Stimulated activated CD8-positive, alpha-beta memory T cell treated with anti-CD3 and anti-CD28 coated beads, Interleukin-4, amount 100 ng/mL, for 1 hour (primary cell): ENCODE measurements around the gene KMT5C.

Source experiments
- DNase-seq, 2 donors: peaks; one replicate each; pipeline ENCODE4 v3.0.0-alpha.2; 2020; ENCODE audit warnings: low read depth in 2 of 2, low spot score in 1 of 2

KMT5C gene

DNA sequence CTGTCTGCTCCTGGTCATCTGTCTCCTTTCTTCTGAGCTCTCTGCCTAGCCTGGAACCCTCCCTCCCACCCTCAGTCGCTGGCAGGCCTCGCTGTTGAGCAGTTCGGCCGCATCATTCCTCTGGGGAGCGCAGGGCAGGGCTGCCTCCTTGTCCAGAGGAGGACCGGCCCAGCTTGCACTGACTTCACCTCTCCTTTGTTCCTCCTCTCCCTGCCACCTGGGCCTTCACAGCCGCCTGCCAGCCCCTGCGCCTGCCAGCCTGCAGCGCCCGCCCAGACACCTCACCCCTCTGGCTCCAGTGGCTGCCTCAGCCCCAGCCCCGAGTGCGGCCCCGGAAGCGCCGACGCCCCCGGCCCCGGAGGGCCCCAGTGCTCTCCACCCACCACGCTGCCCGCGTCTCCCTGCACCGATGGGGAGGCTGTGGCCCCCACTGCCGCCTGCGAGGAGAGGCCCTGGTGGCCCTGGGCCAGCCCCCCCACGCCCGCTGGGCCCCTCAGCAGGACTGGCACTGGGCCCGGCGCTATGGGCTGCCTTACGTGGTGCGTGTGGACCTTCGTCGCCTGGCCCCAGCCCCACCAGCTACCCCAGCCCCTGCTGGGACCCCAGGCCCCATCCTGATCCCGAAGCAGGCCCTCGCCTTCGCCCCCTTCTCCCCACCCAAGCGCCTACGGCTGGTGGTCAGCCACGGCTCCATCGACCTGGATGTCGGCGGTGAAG is 7.2 kb downstream of the KMT5C start:
- DNase-seq: no peak

DNA sequence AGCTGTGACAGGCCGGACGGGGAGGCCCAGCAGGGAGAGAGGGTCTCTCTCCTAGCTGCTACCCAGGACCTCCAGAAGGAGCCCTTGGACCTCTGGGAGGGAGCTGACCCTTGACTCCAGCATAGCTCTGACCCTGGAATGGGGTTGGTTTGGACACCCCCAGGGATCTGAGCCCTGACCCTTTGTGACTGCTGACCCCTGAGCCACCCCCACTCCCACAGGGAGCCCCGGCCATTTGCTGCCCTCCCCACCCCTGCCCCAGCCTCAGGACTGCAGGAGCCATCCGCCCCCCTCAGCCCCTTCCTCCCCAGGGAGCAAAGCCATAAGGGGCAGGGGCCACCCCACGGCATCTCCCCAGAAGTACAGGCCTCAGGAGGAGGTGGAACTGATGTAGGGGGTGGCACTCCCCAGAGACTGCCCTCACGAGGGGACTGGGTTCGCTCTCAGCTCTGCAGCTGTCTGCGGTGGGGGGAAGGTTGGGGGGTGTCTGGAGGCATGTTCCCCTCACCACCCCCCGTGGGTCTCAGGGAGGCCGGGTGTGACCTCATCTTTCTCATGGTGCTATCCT is 7.8 kb downstream of the KMT5C start:
- no peak for DNase-seq

DNA sequence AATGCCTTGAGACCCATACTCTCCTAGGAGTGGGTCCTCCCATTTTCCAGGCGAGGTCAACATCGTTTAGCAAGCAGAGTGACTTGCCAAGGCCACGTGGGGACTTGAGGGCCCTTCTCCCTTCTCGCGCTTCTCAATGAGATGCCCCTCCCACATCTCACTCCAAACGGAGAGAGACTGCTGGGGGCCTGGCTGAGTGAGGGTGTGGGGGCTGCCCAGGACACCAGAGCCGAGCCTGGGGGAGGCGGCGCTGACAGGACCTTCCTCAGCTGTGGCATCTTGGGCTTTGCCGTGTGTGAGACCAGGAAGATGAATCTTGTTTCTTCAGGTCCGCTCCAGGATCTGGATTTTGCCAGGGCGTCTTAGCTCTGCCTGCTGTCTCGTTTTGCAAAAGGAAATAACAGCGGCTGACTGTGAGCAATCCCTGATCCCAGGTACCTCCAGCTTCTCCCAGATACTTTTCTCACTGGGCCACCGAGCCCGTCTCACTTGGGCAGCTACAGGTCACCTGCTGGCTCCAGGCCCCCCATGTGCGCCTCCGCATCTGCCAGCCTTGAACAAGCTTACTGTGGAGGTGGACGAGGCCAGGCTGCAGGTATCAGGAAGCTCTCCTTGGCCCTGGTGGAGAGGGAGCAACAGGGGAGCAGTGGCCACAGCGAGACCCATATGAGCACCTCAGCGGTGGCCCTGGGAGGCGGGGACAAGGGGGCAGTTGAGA is 8.8 kb downstream of the KMT5C start:
- DNase-seq: no peak

DNA sequence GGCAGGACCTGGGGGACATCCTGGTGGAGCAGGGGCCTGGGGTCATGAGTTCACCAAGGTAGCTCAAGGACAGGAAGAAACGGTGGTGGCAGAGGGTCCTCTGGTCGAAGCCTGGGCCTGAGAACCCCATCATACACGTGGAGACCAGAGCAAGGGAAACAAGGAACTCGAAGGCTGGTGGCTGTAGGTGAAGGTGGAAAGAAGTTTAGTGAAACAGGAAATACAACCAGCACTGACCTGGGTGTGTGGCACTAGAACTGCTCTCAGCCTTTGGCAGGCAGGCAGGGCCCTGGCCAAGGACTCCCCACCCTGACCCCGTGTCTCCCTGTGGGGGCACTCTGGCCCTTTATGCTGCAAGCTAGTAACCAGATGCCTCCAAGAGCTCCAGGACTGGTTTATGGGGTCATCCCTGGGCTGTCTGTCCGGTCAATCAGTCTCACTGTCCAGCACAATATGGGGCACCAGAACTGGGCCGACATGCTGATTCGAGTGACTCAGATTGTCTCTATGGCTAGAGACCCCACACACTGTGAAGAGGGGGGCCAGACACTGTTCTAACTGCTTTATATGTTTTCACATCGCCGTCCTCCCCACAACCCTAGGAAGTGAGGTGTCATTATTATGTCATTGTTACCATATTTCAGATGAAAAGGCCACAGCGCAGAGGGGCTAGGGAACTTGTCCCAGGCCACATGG is 11.1 kb downstream of the KMT5C start:
- DNase-seq: no peak

DNA sequence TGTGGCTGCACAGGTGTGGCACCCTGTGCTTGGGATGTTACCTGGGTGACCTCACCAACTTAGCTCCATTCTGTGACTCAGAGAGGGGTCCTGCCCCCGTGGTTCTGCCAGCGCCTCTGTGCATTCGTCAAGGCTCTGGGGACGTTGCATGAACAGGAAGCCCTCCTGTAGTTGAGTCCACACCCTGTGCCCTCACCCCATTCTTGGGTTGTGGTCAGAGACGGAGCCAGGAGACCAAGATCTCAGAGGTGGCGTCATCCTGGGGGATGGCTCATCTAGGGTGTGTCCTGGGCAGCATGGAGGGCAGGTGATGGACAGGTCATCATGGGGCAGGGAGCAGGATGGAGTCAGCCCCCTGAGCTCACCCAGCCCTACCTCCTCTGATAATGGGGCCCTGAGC is 12.4 kb downstream of the KMT5C start:
- DNase-seq: no peak

DNA sequence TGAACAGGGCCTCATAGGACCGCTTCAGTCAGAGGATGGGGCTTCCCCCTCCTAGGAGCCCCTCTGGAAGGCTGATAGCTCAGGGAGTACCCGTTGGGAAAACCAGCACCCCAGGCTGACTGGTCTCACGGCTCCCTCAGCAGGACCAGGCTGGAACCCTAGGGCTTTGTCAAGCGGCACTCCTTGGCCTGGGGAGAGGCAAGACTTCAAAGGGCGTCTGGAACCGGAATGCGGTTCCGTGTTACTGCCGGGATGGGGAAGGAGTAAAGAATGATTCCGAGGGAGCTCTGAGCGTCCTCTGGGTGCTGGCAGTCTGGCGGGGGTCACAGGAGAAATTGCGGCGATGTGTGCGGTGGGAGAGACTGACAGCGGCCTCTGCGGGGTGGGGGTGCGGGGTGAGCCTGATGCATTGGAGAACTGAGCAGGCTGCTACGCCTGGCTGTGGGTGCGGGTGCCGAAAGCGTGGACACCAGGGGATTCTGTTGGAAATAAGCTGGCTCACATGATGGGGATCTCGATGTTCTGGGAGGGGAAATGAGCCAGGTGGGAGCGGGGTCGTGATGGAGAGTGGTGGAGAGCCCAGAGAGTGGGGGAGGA is 13.0 kb downstream of the KMT5C start:
- DNase-seq: no peak

DNA sequence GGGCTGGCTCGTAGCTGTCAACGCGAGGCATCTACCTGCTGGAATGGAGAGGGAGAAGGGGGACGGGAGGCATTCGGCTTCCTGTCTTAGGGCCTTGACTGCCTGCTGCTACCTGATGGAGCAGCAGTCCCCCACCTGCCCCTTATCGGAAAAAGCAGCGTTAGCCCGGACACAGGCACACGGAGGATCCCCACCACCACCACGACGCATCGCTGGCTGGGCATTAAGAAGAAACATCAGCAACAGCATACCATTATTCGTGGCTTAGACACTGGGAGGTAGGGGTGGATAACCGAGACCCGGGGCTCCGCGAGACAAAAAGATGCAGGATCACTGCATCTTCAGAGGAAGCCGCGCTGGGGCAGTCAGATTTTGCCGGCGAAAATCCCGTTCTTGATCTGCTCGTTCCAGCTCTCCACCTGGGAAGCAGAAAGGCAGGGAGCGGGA is 13.7 kb downstream of the KMT5C start:
- no peak for DNase-seq

DNA sequence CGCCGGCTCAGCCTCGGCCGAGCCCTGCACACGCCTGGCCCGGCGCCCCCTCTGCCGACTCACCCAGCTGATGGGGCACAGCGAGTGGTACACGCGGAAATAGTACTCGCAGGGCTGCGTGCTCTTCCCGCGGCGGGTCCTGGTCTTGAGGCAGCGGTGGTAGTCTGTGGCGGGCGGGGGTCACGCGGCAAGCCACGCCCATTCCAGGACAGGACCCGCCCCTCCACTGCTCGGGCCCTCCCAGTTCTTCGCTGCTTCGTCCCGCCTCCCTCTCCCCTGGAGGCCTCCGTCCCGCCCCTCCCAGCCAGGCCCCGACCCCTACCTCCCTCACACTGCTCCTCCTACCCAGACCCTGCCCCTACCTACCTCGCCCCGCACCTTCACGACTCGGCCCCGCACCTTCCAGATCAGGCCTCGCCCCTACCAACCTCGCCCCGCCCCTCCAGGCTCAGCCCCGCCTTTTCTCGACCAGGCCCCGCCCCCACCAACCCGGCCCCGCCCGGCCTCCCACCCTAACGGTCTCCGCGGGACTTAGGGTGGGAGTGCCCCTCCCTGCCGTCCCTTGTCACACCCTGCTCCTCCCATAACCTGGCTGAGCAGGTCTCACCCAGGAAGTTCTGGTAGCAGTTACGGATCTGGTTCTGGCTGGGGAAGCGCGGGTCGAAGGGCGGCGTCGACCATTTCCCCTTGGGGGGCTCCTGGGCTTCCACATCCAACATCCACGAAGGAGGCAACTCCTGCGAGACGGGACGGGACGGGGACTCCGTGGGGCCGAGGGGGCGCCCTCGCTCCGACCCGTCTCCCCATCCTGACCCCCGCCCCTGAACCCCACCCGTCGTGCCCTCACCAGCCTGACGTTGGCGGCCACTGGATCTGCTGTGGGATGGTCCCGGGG is 14.4 kb downstream of the KMT5C start:
- DNase-seq: no peak

DNA sequence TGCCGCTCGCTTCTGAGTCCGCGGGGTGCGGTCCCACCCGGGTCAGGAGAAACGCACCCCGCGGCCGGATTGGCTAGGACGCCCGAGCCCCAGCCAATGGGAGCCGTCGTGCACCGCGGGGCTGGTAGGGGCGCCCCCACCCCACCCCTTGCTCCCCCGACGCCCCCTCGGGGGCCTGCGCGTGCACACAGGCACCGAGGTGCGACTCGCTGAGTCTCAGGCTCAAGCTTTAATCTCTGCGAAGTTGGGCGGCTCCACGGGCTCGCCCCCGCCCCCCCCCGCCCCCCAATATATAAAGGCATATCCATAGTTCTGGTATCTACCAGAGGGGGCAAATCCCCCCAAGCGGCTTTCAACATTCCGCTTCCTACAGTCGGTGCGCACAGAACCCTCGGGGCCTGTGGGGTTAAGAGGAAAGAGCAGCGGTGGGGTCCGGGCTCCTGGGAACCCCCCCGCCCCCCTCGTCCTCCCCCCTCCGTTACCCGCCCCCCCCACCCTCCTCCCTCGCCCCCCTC is 15.1 kb downstream of the KMT5C start, which contains the start of gene COX6B2:
TSS of gene COX6B2 (minus strand) at position 22 of the 515 bp plus-strand sequence. CDS start 198 bp downstream, outside the sequence.
- no peak for DNase-seq

DNA sequence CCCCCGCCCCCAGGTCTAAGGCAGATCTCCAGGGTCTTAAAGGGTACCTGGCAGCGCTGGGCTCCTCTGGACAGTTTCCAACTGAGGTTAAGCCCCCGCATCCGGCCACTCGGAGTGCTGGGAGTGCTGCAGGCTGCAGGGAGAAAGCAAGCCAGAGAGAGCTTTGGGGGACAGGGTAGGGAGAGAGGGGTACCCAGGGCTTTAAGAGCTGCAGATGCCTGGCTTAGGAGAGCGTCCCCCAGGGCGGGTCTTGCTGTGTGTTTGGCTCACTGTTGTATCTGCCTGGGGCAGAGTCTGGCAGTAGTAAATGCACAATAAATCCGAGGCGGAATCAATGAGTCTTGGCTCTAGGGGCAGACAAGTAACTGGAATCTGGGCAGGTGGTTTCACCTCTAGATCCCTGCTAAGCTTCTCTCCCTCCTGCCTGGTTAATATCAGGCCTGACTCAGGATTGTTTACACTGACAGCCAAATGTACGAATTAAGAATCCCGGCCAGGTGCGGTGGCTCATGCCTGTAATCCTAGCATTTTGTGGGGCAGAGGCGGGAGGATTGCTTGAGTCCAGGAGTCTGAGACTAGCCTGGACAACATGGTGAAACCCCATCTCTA is 15.6 kb downstream of the KMT5C start:
- DNase-seq: no peak

DNA sequence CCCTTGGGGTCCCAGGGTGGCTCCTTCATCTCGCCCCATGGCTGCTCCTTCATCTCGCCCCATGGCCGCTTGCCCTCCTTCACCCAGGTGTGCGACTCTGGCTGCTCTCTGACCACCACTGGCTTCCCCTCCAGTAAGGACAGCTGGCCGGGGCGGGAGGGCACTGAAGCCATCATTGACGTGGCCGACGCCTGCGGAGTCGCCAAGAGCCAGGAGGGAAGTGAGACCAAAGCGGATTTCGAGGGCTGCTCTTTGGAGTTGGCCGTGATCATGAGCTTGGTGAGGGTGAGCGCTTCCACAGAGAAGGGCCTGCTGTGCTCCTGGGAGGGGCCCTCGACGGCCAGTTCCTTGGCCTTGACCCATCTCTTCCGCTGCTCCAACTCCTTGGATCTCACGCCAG is 18.8 kb downstream of the KMT5C start:
- no peak for DNase-seq

DNA sequence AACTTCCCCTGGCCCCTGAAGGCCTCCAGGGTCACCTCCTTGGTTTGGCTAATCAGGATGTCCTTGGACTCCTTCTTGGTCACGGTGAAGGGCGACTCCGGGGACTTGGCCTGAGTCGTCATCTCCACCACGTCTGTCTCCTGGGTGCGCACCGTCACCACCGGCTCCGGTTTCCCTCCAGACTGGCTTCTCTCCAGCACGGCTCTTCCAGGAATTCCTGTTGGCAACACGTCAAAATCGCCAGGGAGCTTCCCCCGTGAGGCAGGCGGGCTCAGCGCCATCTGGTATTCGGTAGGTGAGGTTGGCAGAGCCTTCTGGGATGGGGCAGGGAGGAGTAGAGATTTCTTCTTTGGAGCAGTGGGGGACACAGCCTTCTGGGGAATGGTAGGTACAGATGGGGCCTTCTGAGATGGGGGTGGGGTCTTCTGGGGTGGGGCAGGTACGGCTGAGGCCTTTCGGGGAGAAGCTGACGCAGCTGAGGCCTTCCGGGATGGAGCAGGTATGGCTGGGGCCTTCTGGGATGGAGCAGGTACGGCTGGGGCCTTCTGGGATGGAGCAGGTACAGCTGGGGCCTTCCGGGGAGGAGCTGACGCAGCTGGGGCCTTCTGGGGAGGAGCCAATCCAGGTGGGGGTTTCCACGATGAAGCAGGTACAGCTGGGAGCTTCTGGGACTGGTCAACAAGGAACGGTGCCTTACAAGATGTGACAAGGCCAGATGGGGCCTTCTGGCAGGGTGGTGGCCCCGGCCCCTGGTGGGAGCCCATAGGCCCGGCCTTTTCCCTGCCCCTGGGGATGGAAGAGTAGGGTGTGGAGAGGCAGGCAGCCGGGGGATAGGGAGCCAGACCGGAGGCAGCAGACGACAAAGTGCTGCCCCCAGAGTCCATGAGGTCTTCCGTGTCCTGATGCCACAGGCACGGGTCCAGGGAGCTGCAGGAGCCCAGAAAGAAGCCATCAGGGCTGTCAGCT is 19.6 kb downstream of the KMT5C start:
- DNase-seq: no peak

DNA sequence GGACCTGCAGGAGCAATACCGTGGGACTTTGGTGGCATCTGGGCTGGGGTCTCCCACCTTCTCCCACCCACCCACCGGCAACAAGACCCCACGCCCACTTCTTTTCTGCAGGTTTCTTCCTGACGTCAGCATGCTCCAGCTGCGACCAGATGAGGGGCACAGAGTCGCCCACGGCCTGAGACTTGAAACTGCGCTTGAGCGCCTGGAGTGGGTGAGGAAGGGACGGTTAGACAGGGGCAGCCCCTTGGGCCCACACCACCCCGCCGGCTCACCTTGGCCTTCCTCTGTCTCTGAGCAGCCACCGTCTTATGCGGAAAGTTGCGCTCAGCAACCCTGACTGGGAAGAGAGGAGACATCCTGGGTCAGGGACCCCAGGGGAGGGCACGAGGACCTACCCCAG is 21.2 kb downstream of the KMT5C start:
- DNase-seq: no peak

DNA sequence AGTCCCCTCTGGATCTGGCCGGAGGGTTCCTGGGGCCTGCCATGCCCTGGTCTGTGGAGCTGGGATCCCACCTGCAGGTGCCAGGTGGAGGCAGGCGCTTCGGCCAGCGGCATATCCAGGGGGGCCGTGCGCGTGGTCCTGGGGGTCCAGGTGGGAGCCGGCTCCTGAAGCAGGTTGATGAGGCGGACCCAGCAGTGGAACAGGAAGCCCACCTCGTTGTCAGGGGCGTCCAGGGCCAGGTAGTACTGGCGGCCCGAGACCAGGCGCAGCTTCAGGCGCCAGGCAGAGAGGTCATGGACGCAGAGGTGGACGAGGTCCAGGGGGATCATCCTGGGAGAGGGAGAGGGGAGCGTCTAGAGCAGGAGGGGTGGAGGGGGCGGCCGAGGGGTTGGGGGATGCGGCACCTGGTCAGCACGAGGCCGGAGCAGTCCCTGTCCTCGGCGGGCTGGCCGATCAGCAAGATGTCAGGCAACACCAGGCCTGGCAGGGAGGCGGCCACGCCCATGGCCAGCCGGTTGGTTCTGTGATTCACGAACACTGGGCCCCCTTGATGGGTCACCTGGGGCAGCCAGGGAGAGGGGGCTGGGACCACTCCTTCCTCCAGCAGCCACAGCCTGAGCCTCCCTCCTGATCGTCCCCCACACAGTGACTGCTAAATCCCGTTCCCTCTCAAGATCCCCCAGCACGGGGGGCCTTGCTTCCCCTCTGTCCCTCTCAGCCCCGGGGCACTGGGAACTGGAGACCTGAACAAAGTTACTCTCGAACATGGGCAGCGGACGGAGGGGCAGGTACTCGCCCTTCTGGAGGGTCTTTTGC is 22.7 kb downstream of the KMT5C start:
- no peak for DNase-seq

DNA sequence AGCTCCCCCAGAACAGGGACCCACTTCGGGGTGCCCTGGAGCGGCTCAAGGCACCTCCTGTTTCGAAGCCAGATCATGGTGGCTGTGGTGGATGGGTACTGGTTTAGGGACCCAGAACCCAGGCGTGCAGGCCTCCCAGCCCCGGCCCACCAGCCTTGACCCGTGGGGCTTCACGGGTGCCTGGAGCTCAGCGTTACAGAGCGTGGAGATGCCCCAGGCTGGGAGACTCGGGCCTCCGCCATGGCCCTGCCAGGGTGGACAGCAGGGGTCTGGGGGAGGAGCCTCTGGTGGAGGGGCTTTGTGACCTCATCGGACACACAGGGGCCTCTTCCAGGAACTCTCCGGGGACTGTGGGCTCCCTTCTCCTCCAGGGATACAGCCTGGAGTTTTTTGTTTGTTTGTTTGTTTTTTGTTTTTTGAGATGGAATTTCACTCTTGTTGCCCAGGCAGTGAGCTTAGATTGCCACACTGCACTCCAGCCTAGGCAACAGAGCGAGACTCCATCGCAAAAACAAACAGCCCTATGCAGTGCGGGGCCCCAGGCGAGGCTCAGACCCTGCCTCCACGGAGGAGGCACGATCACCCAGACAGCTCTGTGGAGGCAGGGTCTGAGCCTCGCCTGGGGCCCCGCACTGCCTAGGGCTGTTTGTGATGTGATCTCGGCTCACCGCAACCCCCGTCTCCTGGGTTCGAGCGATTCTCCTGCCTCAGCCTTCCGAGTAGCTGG is 23.5 kb downstream of the KMT5C start, which contains the start of gene GARIN5B:
TSS of gene GARIN5B (minus strand) at position 271 of the 727 bp plus-strand sequence. CDS start at position 77, 194 bp downstream.
- DNase-seq: no peak

DNA sequence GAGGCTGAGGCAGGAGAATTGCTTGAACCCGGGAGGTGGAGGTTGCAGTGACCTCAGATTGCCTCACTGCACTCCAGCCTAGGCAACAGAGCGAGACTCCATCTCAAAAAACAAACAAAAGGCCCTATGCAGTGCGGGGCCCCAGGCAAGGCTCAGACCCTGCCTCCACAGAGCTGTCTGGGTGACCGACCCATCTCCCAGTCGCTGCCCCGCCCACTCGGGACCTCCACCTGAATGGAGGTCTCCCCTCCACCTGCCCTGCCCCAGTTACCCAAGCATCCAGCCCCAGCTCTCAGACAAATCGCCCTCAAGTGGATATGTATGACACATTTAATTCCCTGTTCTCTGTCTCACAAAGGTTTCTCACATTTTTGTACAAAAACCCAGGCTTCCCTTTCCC is 25.6 kb downstream of the KMT5C start:
- no peak for DNase-seq

DNA sequence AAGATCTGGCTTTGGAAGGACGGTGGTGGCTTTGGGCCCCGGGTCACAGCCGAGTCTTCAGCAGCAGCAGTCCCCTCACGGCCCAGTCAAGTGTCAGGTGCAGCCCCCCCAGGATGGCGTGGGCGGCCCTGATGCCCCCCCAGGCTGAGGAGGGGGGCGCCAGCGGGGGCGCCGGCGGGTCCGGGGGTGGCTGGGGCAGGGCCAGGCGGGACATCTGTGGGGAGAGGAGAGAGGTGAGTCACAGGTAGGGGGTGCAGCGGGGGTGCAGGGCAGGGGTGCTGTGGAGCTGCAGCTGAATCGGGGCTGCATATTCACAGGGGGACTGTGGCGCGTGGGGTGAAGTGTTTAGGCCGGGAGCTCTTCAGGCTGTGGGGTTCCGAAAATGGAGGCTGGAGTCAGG is 26.3 kb downstream of the KMT5C start:
- no peak for DNase-seq
